NB4 (cell line): ENCODE results near the gene TACSTD2.

Experiments used
- CTCF ChIP-seq: IDR thresholded peaks from one replicate; pipeline ENCODE4 v1.5.1; 2012; ENCODE audit warnings: low read depth, low read length
- MAX ChIP-seq: IDR thresholded peaks from 2 replicates; pipeline ENCODE4 v1.6.1; 2011; ENCODE audit warnings: low read depth, low read length
- MYC ChIP-seq: IDR thresholded peaks from 2 replicates; pipeline ENCODE4 v1.6.1; 2011; ENCODE audit warnings: low read depth, low read length

- no peak for TF ChIP-seq CTCF
- no peak for TF ChIP-seq MAX
- no peak for TF ChIP-seq MYC
Measured at GRCh38 chr1:58618303-58618702, 41.3 kb upstream of the TACSTD2 start.
